Colonic mucosa (tissue), 4 donors: Measurements from ENCODE around the gene LHX2. TPM values are rescaled to one million over a fixed set of nuclear protein-coding genes. Genes with fewer than 3 reads are reported as not detected.

Experiments used
- DNase-seq: peaks from one replicate; pipeline ENCODE4 v3.0.0-alpha.2; 2020
- H3K27ac ChIP-seq: fragments of 200-600 bp; one replicate; pipeline ENCODE4 v1.8.0; 2021
- H3K27me3 ChIP-seq: fragments of 200-600 bp; one replicate; pipeline ENCODE4 v1.8.0; 2021
- H3K36me3 ChIP-seq: fragments of 200-600 bp; one replicate; pipeline ENCODE4 v1.8.0; 2021
- H3K4me1 ChIP-seq: fragments of 200-600 bp; one replicate; pipeline ENCODE4 v1.8.0; 2021; ENCODE audit warnings: mild to moderate bottlenecking
- H3K4me3 ChIP-seq: fragments of 200-600 bp; one replicate; pipeline ENCODE4 v1.8.0; 2021
- H3K9ac ChIP-seq, 2 donors: one replicate each; pipeline ENCODE4 v1.7.0; 2013; ENCODE audit warnings: control low read depth in 2 of 2, low read depth in 2 of 2, low read length in 2 of 2
- H3K9me3 ChIP-seq: fragments of 200-600 bp; one replicate; pipeline ENCODE4 v1.8.0; 2021
- CTCF ChIP-seq: fragments of 200-600 bp; IDR thresholded peaks from one replicate; pipeline ENCODE4 v1.8.0; 2022; ENCODE audit warnings: antibody characterized with exemption, mild to moderate bottlenecking
- intact Hi-C: fragments of 100-400 bp; cut with DNase I; formaldehyde crosslinking; loops from one replicate; pipeline ENCODE4 v1.14.1; 2022
- total RNA-seq, 2 donors: library from RNA; stranded (reverse); fragmentation: NEBNext Ultra II Directional in 1 of 2; extraction: Animal tissue kit (Norgen Biotek cat#: 25700) in 1 of 2; gene quantifications; one replicate each; pipeline ENCODE4 v1.2.1, GENCODE V29; 2021
- donor health status: healthy.
- donor health status: DM: no; HTN: no; CAD: no.
- donor health status: DM: no; HTN: no; CAD: no.

The LHX2 gene
- total RNA-seq, 2 donors from 2014 or later, result 0.10 TPM; not detected in 1

GRCh38 chr9:124045076-124045829 lies 33.7 kb downstream of the LHX2 start:
- Histone ChIP-seq H3K4me1 (peaks cover 4% of the 10 kb centered on the region), H3K4me3 (peak overlapping the region; percentile 11), H3K36me3 (no peaks in the 10 kb centered on the region), H3K27ac (no peak overlapping the region), H3K9ac (no peak overlapping the region), H3K27me3 (peaks cover 34% of the 10 kb centered on the region), H3K9me3 (no peaks in the 10 kb centered on the region)
- TF ChIP-seq CTCF, result no peak
- DNase-seq, result peak; percentile 29
- intact Hi-C loops, result loop anchor here (10.0 kb wide), 1 partner anchor 320 kb away; no protein-coding TSS in a partner anchor

- no peaks in the 10 kb centered on the region for H3K9me3 ChIP-seq
- H3K4me1 ChIP-seq, result peaks cover 4% of the 10 kb centered on the region
- H3K4me3 ChIP-seq, result no peak overlapping the region
- intact Hi-C loops, result loop anchor here (10.0 kb wide), 1 partner anchor 321 kb away; no protein-coding TSS in a partner anchor
- H3K36me3 ChIP-seq, result no peaks in the 10 kb centered on the region
- H3K9ac ChIP-seq, result no peak overlapping the region
- peaks cover 30% of the 10 kb centered on the region for H3K27me3 ChIP-seq
- no peak for DNase-seq
- H3K27ac ChIP-seq, result no peak overlapping the region
- TF ChIP-seq CTCF, result no peak
Measured at GRCh38 chr9:124045830-124046177, 34.2 kb downstream of the LHX2 start.

GRCh38 chr9:124046189-124046588 lies 34.6 kb downstream of the LHX2 start:
- Histone ChIP-seq H3K36me3 (no peaks in the 10 kb centered on the region), H3K4me1 (peaks cover 2% of the 10 kb centered on the region), H3K4me3 (no peak overlapping the region), H3K9me3 (no peaks in the 10 kb centered on the region), H3K27me3 (peaks cover 26% of the 10 kb centered on the region), H3K9ac (no peak overlapping the region), H3K27ac (no peak overlapping the region)
- no peak for TF ChIP-seq CTCF
- intact Hi-C loops, result loop anchor here (10.0 kb wide), 1 partner anchor 321 kb away; no protein-coding TSS in a partner anchor
- no peak for DNase-seq

- no peak overlapping the region for H3K27ac ChIP-seq
- TF ChIP-seq CTCF, result no peak
- H3K4me3 ChIP-seq, result no peak overlapping the region
- intact Hi-C loops, result loop anchor here (10.0 kb wide), 1 partner anchor 322 kb away; no protein-coding TSS in a partner anchor
- peaks cover 23% of the 10 kb centered on the region for H3K27me3 ChIP-seq
- H3K4me1 ChIP-seq, result no peaks in the 10 kb centered on the region
- H3K9ac ChIP-seq, result no peak overlapping the region
- no peak for DNase-seq
- H3K36me3 ChIP-seq, result no peaks in the 10 kb centered on the region
- H3K9me3 ChIP-seq, result no peaks in the 10 kb centered on the region
Measured at GRCh38 chr9:124047251-124047672, 35.7 kb downstream of the LHX2 start.

GRCh38 chr9:124050955-124051354 lies 39.4 kb downstream of the LHX2 start:
- H3K4me3 ChIP-seq, result no peak overlapping the region
- DNase-seq, result no peak
- H3K27me3 ChIP-seq, result peaks cover 4% of the 10 kb centered on the region

More at GRCh38 chr9:124050955-124051354, 39.4 kb downstream of the LHX2 start:
- no peaks in the 10 kb centered on the region for H3K36me3 ChIP-seq
- intact Hi-C loops, result no loop called here
- H3K27ac ChIP-seq, result no peak overlapping the region
- no peak overlapping the region for H3K9ac ChIP-seq
- H3K4me1 ChIP-seq, result no peaks in the 10 kb centered on the region
- no peaks in the 10 kb centered on the region for H3K9me3 ChIP-seq
- TF ChIP-seq CTCF, result no peak
